Measurements from ENCODE around the gene ZNF79.

The ZNF79 gene

GRCh38 chr9:127398715-127399400, 25.3 kb upstream of the ZNF79 start:
- DNase-seq: no peak

GRCh38 chr9:127399736-127400269, 24.4 kb upstream of the ZNF79 start:
- no peak for DNase-seq

- no peak for DNase-seq
These were observed 21.6 kb upstream of the ZNF79 start for GRCh38 chr9:127402401-127403090.

GRCh38 chr9:127403507-127404192, 20.5 kb upstream of the ZNF79 start:
- no peak for DNase-seq

- DNase-seq: no peak
These were observed 19.6 kb upstream of the ZNF79 start for GRCh38 chr9:127404631-127405030.

- no peak for DNase-seq
These were observed 18.6 kb upstream of the ZNF79 start for GRCh38 chr9:127405344-127406125.

GRCh38 chr9:127406799-127407491, 17.2 kb upstream of the ZNF79 start:
- no peak for DNase-seq

GRCh38 chr9:127407492-127407843, 16.7 kb upstream of the ZNF79 start:
- no peak for DNase-seq

GRCh38 chr9:127411122-127411521, 13.1 kb upstream of the ZNF79 start:
- DNase-seq: no peak

GRCh38 chr9:127415141-127415540, 9.0 kb upstream of the ZNF79 start:
- no peak for DNase-seq

GRCh38 chr9:127415657-127416056, 8.5 kb upstream of the ZNF79 start:
- no peak for DNase-seq

GRCh38 chr9:127417131-127418036, 6.8 kb upstream of the ZNF79 start:
- no peak for DNase-seq

- peak; percentile 41 to 55 for DNase-seq
These were observed 6.1 kb upstream of the ZNF79 start for GRCh38 chr9:127418037-127418471.

- DNase-seq: no peak
These were observed 4.8 kb upstream of the ZNF79 start for GRCh38 chr9:127419348-127419747.

GRCh38 chr9:127421057-127421456, 3.1 kb upstream of the ZNF79 start:
- DNase-seq: no peak

GRCh38 chr9:127422133-127422782, 1.9 kb upstream of the ZNF79 start:
- no peak for DNase-seq

- no peak for DNase-seq
These were observed 1.4 kb upstream of the ZNF79 start for GRCh38 chr9:127422787-127423186.

GRCh38 chr9:127423476-127423933, 677 bp upstream of the ZNF79 start:
- no peak for DNase-seq

GRCh38 chr9:127424676-127424999, 456 bp downstream of the ZNF79 start:
- DNase-seq: peak in 1 of 2 experiments; percentile 51

GRCh38 chr9:127426756-127427155, 2.6 kb downstream of the ZNF79 start:
- DNase-seq: peak in 1 of 2 experiments; percentile 55

GRCh38 chr9:127428348-127428747, 4.2 kb downstream of the ZNF79 start:
- DNase-seq: no peak

Data from activated CD4-positive, alpha-beta T cell treated with anti-CD3 and anti-CD28 coated beads, Interleukin-2, amount 50 U/mL, for 48 hours (primary cell).